IMR-90 (cell line): ENCODE data around the gene MYO1A. TPM values are rescaled to one million over a fixed set of nuclear protein-coding genes. Genes with fewer than 3 reads are reported as not detected.
A peak's percentile ranks its signal among the peaks of the same experiment; 100 is the strongest.

Experiments used
- ATAC-seq: fragments of 200-7000 bp; cut with Tn5 transposase; 2 replicates; pipeline ENCODE4 v1.9.1; 2020; ENCODE audit warnings: low read depth, mild to moderate bottlenecking, moderate library complexity
- BruUV-seq: library from RNA; stranded (reverse); fragments of 400-500 nt; replicated peaks from 2 replicates; lab custom pipeline; 2021; lab: Mats Ljungman, UMichigan
- CTCF ChIA-PET: fragments of 300-600 bp; formaldehyde crosslinking; extraction: SDS; loops from one replicate; lab custom pipeline; 2021; ENCODE audit warnings: antibody characterized with exemption; lab: Yijun Ruan, JAX
- POLR2A ChIA-PET: fragments of 300-600 bp; sonication (Branson Sonifier 250); formaldehyde crosslinking; loops from one replicate; lab custom pipeline; 2022; ENCODE audit warnings: antibody characterized with exemption; ENCODE audit not compliant: unreplicated experiment; lab: Charles Lee
- DNase-seq: peaks from one replicate; pipeline ENCODE4 v3.0.0; 2013
- H2AFZ ChIP-seq: replicated peaks from 2 replicates; pipeline ENCODE3; 2013; ENCODE audit warnings: low read length, mild to moderate bottlenecking; ENCODE audit not compliant: poor library complexity
- H2AK5ac ChIP-seq: 2 replicates; pipeline ENCODE4 v1.6.1; 2013; ENCODE audit warnings: low read depth, low read length, inconsistent platforms
- H2AK9ac ChIP-seq: replicated peaks from 2 replicates; pipeline ENCODE3; 2013; ENCODE audit warnings: mild to moderate bottlenecking, low read depth, low read length, moderate library complexity; ENCODE audit not compliant: poor library complexity
- H2BK120ac ChIP-seq: 2 replicates; pipeline ENCODE4 v1.6.1; 2013; ENCODE audit warnings: low read depth, low read length, inconsistent platforms
- H2BK15ac ChIP-seq: 3 replicates; pipeline ENCODE4 v1.6.1; 2013; ENCODE audit warnings: low read depth, low read length, inconsistent platforms
- H2BK20ac ChIP-seq: 2 replicates; pipeline ENCODE4 v1.6.1; 2013; ENCODE audit warnings: low read depth, mild to moderate bottlenecking, inconsistent platforms, low read length, moderate library complexity
- H2BK5ac ChIP-seq: 2 replicates; pipeline ENCODE4 v1.6.1; 2013; ENCODE audit warnings: mild to moderate bottlenecking, low read depth, low read length, inconsistent platforms; ENCODE audit not compliant: poor library complexity, severe bottlenecking
- H3K14ac ChIP-seq: replicated peaks from 2 replicates; pipeline ENCODE4 v1.6.1; 2013; ENCODE audit warnings: low read depth, low read length, inconsistent platforms
- H3K18ac ChIP-seq: 2 replicates; pipeline ENCODE4 v1.6.1; 2013; ENCODE audit warnings: low read depth, low read length, control low read depth
- H3K23ac ChIP-seq: 2 replicates; pipeline ENCODE4 v1.6.1; 2013; ENCODE audit warnings: low read depth, low read length, inconsistent platforms
- H3K27ac ChIP-seq: 2 replicates; pipeline ENCODE4 v1.5.1; 2013; ENCODE audit warnings: mild to moderate bottlenecking, control low read depth, low read length; ENCODE audit not compliant: insufficient read depth
- H3K27me3 ChIP-seq: 2 replicates; pipeline ENCODE4 v1.6.1; 2013; ENCODE audit warnings: low read length; ENCODE audit not compliant: control insufficient read depth, insufficient read depth
- H3K36me3 ChIP-seq: 2 replicates; pipeline ENCODE4 v1.6.1; 2013; ENCODE audit warnings: low read length, mixed read lengths; ENCODE audit not compliant: control insufficient read depth, insufficient read depth
- H3K4ac ChIP-seq: 2 replicates; pipeline ENCODE4 v1.6.1; 2013; ENCODE audit warnings: low read depth, low read length, inconsistent platforms
- H3K4me1 ChIP-seq: 2 replicates; pipeline ENCODE4 v1.6.1; 2013; ENCODE audit warnings: low read length, mixed read lengths; ENCODE audit not compliant: control insufficient read depth, insufficient read depth
- H3K4me2 ChIP-seq: 2 replicates; pipeline ENCODE4 v1.6.1; 2013; ENCODE audit warnings: low read depth, mild to moderate bottlenecking, control low read depth, low read length, moderate library complexity
- H3K4me3 ChIP-seq: 2 replicates; pipeline ENCODE4 v1.5.1; 2013; ENCODE audit warnings: low read depth, mild to moderate bottlenecking, control low read depth, low read length, moderate library complexity; ENCODE audit not compliant: insufficient read depth
- H3K56ac ChIP-seq: 2 replicates; pipeline ENCODE4 v1.6.1; 2013; ENCODE audit warnings: low read length, inconsistent platforms; ENCODE audit not compliant: insufficient read depth; ENCODE audit errors: extremely low read depth
- H3K79me1 ChIP-seq, 2 experiments: 2 replicates each; pipeline ENCODE4 v1.6.1; 2013; ENCODE audit warnings: low read length in 2 of 2, inconsistent platforms in 1 of 2, low read depth in 1 of 2
- H3K9ac ChIP-seq: 2 replicates; pipeline ENCODE4 v1.6.1; 2013; ENCODE audit warnings: low read depth, low read length, control low read depth
- H3K9me1 ChIP-seq: 2 replicates; pipeline ENCODE4 v1.6.1; 2013; ENCODE audit warnings: low read length, inconsistent platforms; ENCODE audit not compliant: insufficient read depth
- H3K9me3 ChIP-seq: 2 replicates; pipeline ENCODE4 v1.6.1; 2013; ENCODE audit warnings: low read length; ENCODE audit not compliant: control insufficient read depth, insufficient read depth
- H4K20me1 ChIP-seq: 2 replicates; pipeline ENCODE4 v1.6.1; 2013; ENCODE audit warnings: low read length, inconsistent platforms; ENCODE audit not compliant: insufficient read depth
- H4K5ac ChIP-seq: 2 replicates; pipeline ENCODE4 v1.6.1; 2013; ENCODE audit warnings: mild to moderate bottlenecking, low read depth, low read length, control low read depth
- H4K8ac ChIP-seq, 2 experiments: 2 replicates each; pipeline ENCODE4 v1.6.1; 2013; ENCODE audit warnings: low read depth in 2 of 2, low read length in 2 of 2, control low read depth in 1 of 2, inconsistent platforms in 1 of 2
- H4K91ac ChIP-seq: 2 replicates; pipeline ENCODE4 v1.6.1; 2013; ENCODE audit warnings: low read depth, low read length, inconsistent platforms; ENCODE audit not compliant: insufficient read depth
- BHLHE40 ChIP-seq: fragments of 150-350 bp; IDR thresholded peaks from 2 replicates; pipeline ENCODE4 v1.6.1; 2016; ENCODE audit warnings: mild to moderate bottlenecking, low read depth, low read length
- CHD1 ChIP-seq: IDR thresholded peaks from 2 replicates; pipeline ENCODE4 v1.6.1; 2012; ENCODE audit warnings: low read depth, low read length, improper control_type of control experiment
- CTCF ChIP-seq: conservative IDR thresholded peaks from 2 replicates; pipeline ENCODE4 v1.5.1; 2012; ENCODE audit warnings: mild to moderate bottlenecking, low read depth, low read length, improper control_type of control experiment
- FOS ChIP-seq: fragments of 150-350 bp; IDR thresholded peaks from 2 replicates; pipeline ENCODE4 v1.6.1; 2016; ENCODE audit warnings: low read depth, low read length
- MAFK ChIP-seq: IDR thresholded peaks from 2 replicates; pipeline ENCODE4 v1.6.1; 2012; ENCODE audit warnings: low read depth, low read length, improper control_type of control experiment
- MXI1 ChIP-seq: IDR thresholded peaks from 2 replicates; pipeline ENCODE4 v1.6.1; 2012; ENCODE audit warnings: low read depth, mild to moderate bottlenecking, low read length, moderate library complexity, borderline replicate concordance
- NFE2L2 ChIP-seq: fragments of 150-350 bp; IDR thresholded peaks from 2 replicates; pipeline ENCODE4 v1.6.1; 2016; ENCODE audit warnings: low read depth, mild to moderate bottlenecking, low read length
- POLR2A ChIP-seq: IDR thresholded peaks from 2 replicates; pipeline ENCODE4 v1.6.1; 2012; ENCODE audit warnings: mild to moderate bottlenecking, low read depth, low read length
- RAD21 ChIP-seq: IDR thresholded peaks from 2 replicates; pipeline ENCODE4 v1.6.1; 2012; ENCODE audit warnings: low read length, improper control_type of control experiment
- RFX5 ChIP-seq: IDR thresholded peaks from 2 replicates; pipeline ENCODE4 v1.8.0; 2012; ENCODE audit warnings: low read depth, mild to moderate bottlenecking, low read length, moderate library complexity
- WGBS, 2 experiments: methylation state at CpG; one replicate each; pipeline versions ENCODE4 v1.1.5 to v1.1.7; 2013; ENCODE audit warnings: missing lambda C conversion rate in 2 of 2; ENCODE audit not compliant: insufficient read length in 1 of 2; ENCODE audit errors: extremely low coverage in 2 of 2; 5-methylcytosine and 5-hydroxymethylcytosine counted together
- dilution Hi-C: fragments of 300-500 bp; cut with HindIII; formaldehyde crosslinking; loops from one replicate; pipeline ENCODE4 v1.14.3; 2018; ENCODE audit warnings: low sequenced_read_pairs; ENCODE audit not compliant: unreplicated experiment
- in situ Hi-C: fragments of 300-500 bp; cut with MboI; formaldehyde crosslinking; loops from 3 replicates; pipeline ENCODE4 v1.14.3; 2019; ENCODE audit warnings: low sequenced_read_pairs, inconsistent platforms, mixed read lengths
- intact Hi-C: fragments of 100-400 bp; cut with micrococcal nuclease; formaldehyde crosslinking; loops from 2 replicates; pipeline ENCODE4 v1.10.0; 2022
- polyA plus RNA-seq, 3 experiments: library from polyadenylated mRNA; depleted of rRNA; stranded (reverse); fragments of >200 nt; gene quantifications; 2 replicates each; pipeline ENCODE4 v1.2.3, GENCODE V29; 2012; ENCODE audit warnings: low replicate concordance in 1 of 3
- total RNA-seq: library from RNA; depleted of rRNA; stranded (reverse); fragments of >200 nt; gene quantifications from 2 replicates; pipeline ENCODE4 v1.2.3, GENCODE V29; 2012
- TF ChIP-seq, protein P1 (sequence below): fragments of 150-350 bp; IDR thresholded peaks from 2 replicates; pipeline ENCODE4 v1.6.1; 2017; ENCODE audit warnings: mild to moderate bottlenecking, antibody characterized with exemption, low read length, low read depth

The MYO1A gene
- total and polyA plus RNA-seq, 2 of the 4 experiments (the other 2 are of a cell fraction), result under 0.01 TPM; not detected in 1

DNA sequence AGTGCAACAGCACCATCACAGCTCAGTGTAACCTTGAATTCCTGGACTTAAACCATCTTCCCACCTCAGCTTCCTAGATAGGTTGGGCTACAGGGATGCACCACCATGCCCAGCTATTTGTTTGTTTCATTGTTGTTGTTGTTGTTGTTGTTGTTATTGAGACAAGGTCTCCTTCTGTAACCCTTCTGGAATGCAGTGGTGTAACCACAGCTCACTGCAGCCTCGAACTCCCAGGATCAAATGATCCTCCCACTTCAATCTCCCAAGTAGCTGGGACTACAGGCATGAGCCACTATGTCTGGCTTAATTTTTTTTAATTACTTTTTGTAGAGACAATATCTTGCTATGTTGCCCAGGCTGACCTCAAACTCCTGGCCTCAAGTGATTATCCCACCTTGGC is 29.9 kb upstream of the MYO1A start (continued):
- TF ChIP-seq FOS, result no peak

GRCh38 chr12:57078519-57079404 is 28.8 kb upstream of the MYO1A start, which contains the start of gene NEMP1:
TSS of gene NEMP1 (minus strand) at chr12:57078791. CDS start at chr12:57078745, 46 bp downstream.
- Histone ChIP-seq H4K20me1 (no peaks in the 10 kb centered on the region), H2BK5ac (peak within 1 kb of the TSS; percentile 91), H3K79me1 (peaks cover 0 to 24% of the 10 kb centered on the region in 2 experiments; a peak in 1 of 4 replicates), H2AK9ac (peak within 1 kb of the TSS; percentile 91), H2AK5ac (peak within 1 kb of the TSS; percentile 63), H3K27ac (peak within 1 kb of the TSS; percentile 62), H2BK20ac (no peak within 1 kb of the TSS), H3K23ac (peak within 1 kb of the TSS; percentile 95), H4K5ac (peak within 1 kb of the TSS; percentile 38; the same call in 1 of the 2 replicates), H3K4ac (peak within 1 kb of the TSS; percentile 77), H3K56ac (peak within 1 kb of the TSS; percentile 93), H3K18ac (peak within 1 kb of the TSS; percentile 62; the same call in 1 of the 2 replicates), H2AFZ (peak within 1 kb of the TSS; percentile 89), H3K27me3 (no peaks in the 10 kb centered on the region), H3K9me3 (no peaks in the 10 kb centered on the region), H3K4me2 (peak within 1 kb of the TSS; percentile 95), H3K14ac (peak within 1 kb of the TSS; percentile 89), H3K9ac (peak within 1 kb of the TSS; percentile 69), H3K36me3 (no peaks in the 10 kb centered on the region; the same call in 1 of the 2 replicates), H3K4me1 (peaks cover 5% of the 10 kb centered on the region), H2BK15ac (peak within 1 kb of the TSS; percentile 5; the same call in 2 of the 3 replicates), H3K4me3 (peak within 1 kb of the TSS; percentile 49), H4K8ac (peak within 1 kb of the TSS; percentile 31 to 85), H4K91ac (peak within 1 kb of the TSS; percentile 49), H3K9me1 (peaks cover 4% of the 10 kb centered on the region), H2BK120ac (no peak within 1 kb of the TSS; the same call in 1 of the 2 replicates)
- ChIA-PET POLR2A (interaction anchor here (1.0 to 1.8 kb wide), 6 partner anchors 9 to 33 kb away, joined by 3 to 12 read pairs (median 7); partner anchors contain the start of genes NAB2 and STAT6), CTCF (interaction anchor here (0.7 to 1.4 kb wide), 7 partner anchors 8 to 77 kb away, joined by 3 to 7 read pairs (median 3); partner anchors contain the start of gene STAT6)
- dilution Hi-C loops (no loop called here), intact Hi-C loops (no loop called here), in situ Hi-C loops (no loop called here)
- ATAC-seq (peak; percentile 100), DNase-seq (peak; percentile 100)
- 0% methylated on average over 14 of the region's 39 CpGs; no CpG with 5 or more reads in 1 of the 2 experiments for WGBS, 2 experiments
- no TSS peak for BruUV-seq
- TF ChIP-seq, protein P1, sequence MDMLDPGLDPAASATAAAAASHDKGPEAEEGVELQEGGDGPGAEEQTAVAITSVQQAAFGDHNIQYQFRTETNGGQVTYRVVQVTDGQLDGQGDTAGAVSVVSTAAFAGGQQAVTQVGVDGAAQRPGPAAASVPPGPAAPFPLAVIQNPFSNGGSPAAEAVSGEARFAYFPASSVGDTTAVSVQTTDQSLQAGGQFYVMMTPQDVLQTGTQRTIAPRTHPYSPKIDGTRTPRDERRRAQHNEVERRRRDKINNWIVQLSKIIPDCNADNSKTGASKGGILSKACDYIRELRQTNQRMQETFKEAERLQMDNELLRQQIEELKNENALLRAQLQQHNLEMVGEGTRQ, result peak; percentile 97
- TF ChIP-seq FOS, result peak; percentile 38; the same call in 1 of the 2 replicates
- TF ChIP-seq NFE2L2, result no peak
- TF ChIP-seq CTCF, result no peak
- no peak; the same call in 1 of the 2 replicates for TF ChIP-seq CHD1
- TF ChIP-seq RAD21, result no peak
- peak; percentile 73 for TF ChIP-seq POLR2A
- 0 out of 2 replicates have a peak, but pooled peaks have one; percentile 21 for TF ChIP-seq RFX5
- TF ChIP-seq MAFK, result no peak
- peak; percentile 100 for TF ChIP-seq BHLHE40
- TF ChIP-seq MXI1, result peak; percentile 85
